BLaER1 (cell line): Measurements from ENCODE around the gene PROC.

Source experiments
- H3K27ac ChIP-seq: shearing (Covaris generic); formaldehyde crosslinking; 2 replicates; pipeline ENCODE4 v1.8.1; 2022
- H3K27me3 ChIP-seq: shearing (Covaris generic); formaldehyde crosslinking; 2 replicates; pipeline ENCODE4 v1.8.1; 2022
- H3K36me3 ChIP-seq: shearing (Covaris generic); formaldehyde crosslinking; 2 replicates; pipeline ENCODE4 v1.8.1; 2022
- H3K4me1 ChIP-seq: shearing (Covaris generic); formaldehyde crosslinking; 2 replicates; pipeline ENCODE4 v1.8.1; 2022
- H3K4me2 ChIP-seq: shearing (Covaris generic); formaldehyde crosslinking; 2 replicates; pipeline ENCODE4 v1.8.1; 2022
- H3K4me3 ChIP-seq: shearing (Covaris generic); formaldehyde crosslinking; 2 replicates; pipeline ENCODE4 v1.8.1; 2022
- H3K9ac ChIP-seq: shearing (Covaris generic); formaldehyde crosslinking; 2 replicates; pipeline ENCODE4 v1.8.1; 2022
- H3K9me3 ChIP-seq: shearing (Covaris generic); formaldehyde crosslinking; 2 replicates; pipeline ENCODE4 v1.8.1; 2022
- H4K20me1 ChIP-seq: shearing (Covaris generic); formaldehyde crosslinking; 2 replicates; pipeline ENCODE4 v1.8.1; 2022
- Cebpa-rat ChIP-seq: shearing (Covaris generic); IDR thresholded peaks from 2 replicates; pipeline ENCODE4 v1.8.1; 2022

Gene PROC

DNA sequence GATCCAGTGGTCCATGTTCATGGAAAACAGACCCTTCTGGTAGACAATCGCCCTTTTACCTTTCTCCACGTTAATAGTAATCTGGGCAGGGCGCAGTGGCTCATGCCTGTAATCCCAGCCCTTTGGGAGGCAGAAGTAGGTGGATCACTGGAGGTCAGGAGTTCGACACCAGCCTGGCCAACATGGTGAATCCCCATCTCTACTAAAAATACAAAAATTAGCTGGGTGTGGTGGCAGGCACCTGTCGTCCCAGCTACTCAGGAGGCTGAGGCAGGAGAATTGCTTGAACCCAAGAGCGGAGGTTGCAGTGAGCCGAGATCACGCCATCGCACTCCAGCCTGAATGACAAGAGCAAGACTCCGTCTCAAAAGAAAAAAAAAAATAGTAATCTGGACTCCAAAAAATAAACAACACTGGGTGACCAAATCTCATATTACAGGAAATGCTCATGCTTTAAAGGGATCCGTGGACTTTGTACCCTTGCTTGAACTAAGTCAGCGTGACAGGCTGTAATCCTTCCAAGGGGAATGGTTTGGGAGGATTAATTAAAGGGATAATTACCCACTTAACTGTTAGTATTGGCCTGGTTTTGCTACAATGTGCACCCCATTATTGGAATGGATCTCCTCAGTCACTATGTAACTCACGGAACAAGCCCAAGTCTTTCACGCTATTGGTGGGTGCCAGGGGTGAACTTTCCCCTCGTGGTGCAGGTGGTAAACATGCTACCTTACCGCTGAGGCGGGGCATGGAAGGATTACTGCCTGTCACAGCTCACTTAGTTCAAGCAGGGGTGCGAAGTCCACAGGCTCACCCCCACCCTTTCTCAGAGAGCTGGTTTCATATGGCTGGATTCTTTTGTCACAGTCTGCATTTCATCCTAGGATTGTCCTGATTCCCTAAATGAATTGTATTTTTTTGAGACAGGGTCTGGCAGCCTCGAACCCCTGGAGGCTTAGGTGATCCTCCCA lies 36.7 kb downstream of the PROC start:
- TF ChIP-seq Cebpa-rat, result no peak
- Histone ChIP-seq H3K27ac (no peak overlapping the region), H3K4me2 (no peak overlapping the region), H3K4me1 (no peaks in the 10 kb centered on the region), H4K20me1 (no peaks in the 10 kb centered on the region), H3K9ac (no peak overlapping the region), H3K36me3 (peaks cover 13% of the 10 kb centered on the region; the same call in 1 of the 2 replicates), H3K27me3 (no peaks in the 10 kb centered on the region), H3K9me3 (no peaks in the 10 kb centered on the region), H3K4me3 (no peak overlapping the region)

DNA sequence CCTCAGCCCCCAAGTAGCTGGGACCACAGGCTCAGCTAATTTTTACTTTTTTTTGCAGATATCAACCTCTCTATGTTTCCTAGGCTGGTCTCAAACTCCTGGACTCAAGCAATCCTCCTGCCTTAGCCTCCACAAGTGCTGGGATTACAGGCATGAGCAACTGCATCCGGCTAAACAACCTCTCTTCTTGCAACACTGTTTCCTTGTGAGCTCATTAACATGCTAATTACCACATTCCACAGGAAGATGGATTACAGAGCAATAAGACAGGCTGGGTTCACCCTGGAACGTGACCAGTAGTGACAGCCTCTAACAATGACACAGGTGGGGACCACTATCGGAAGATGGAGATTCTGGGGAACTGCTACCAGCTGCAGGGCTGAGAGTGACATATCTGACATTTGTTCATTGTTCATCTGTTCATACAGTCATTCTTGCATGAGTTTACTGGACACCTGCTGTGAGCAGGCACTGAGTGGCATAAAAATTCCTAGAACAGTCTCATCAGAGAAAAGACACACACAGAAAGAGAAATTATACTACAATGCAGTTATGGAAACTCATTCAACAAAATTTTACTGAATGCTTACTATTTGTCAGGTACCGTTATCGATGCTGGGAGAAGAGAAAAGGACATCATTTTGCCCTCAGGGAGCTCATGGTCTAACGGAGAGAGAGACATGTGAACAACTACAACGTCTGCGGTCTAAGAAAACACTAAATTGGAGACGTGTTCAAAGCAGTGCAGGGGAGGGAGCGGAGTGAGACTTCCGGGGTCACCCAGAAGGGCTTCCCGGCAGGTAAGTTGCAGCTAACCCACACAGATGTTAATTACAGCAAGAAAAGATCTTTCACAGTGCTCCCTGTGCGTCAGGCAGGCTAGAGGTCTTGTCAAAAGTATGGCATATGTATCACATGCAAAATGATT lies 37.6 kb downstream of the PROC start:
- Histone ChIP-seq H3K4me1 (no peaks in the 10 kb centered on the region), H3K4me3 (no peak overlapping the region), H4K20me1 (no peaks in the 10 kb centered on the region), H3K4me2 (no peak overlapping the region), H3K36me3 (peaks cover 13% of the 10 kb centered on the region; the same call in 1 of the 2 replicates), H3K9me3 (no peaks in the 10 kb centered on the region), H3K27me3 (no peaks in the 10 kb centered on the region), H3K9ac (no peak overlapping the region), H3K27ac (no peak overlapping the region)
- TF ChIP-seq Cebpa-rat, result no peak

DNA sequence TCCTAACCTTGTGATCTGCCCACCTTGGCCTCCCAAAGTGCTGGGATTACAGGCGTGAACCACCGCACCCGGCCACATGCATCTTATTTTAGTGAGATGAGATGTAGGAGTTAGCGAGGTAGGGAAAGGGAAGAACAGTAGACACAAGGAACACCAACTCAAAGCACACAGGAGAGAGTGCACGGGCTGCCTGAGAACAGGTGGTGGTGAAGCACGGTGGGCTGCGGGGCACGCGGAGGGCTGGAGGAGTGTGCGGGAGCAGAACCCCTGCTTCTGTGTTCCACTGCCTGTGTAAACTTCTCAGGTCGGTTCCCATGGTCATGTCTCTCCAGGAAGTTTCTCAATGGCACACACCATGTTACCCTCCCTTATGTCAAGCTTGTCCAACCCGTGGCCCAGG lies 38.7 kb downstream of the PROC start:
- Histone ChIP-seq H3K27ac (no peak overlapping the region), H3K4me3 (no peak overlapping the region), H3K9me3 (no peaks in the 10 kb centered on the region), H3K4me1 (no peaks in the 10 kb centered on the region), H3K9ac (no peak overlapping the region), H3K4me2 (no peak overlapping the region), H3K36me3 (peaks cover 13% of the 10 kb centered on the region; the same call in 1 of the 2 replicates), H4K20me1 (no peaks in the 10 kb centered on the region), H3K27me3 (no peaks in the 10 kb centered on the region)
- TF ChIP-seq Cebpa-rat, result no peak

DNA sequence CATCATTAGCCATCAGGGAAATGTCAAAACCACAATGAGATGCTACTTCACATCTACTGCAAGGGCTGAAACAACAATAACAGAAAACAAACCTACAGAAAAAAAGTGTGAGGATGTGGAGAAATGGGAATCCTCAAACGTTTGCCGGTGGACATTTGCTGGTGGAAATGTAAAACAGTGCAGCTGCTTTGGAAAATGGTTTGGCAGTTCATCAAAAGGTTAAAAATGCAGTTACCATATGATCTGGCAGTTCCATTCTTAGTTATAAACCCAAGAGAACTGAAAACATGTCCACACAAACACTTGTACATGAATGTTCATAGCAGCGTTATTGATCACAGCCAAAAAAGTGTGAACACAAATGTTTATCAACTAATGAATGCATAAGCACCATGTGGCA lies 44.2 kb downstream of the PROC start:
- no peaks in the 10 kb centered on the region for H3K9me3 ChIP-seq
- no peak overlapping the region for H3K9ac ChIP-seq
- H3K27ac ChIP-seq, result no peak overlapping the region
- H3K4me2 ChIP-seq, result no peak overlapping the region
- no peak overlapping the region for H3K4me3 ChIP-seq
- no peak for TF ChIP-seq Cebpa-rat
- H3K36me3 ChIP-seq, result peaks cover 14% of the 10 kb centered on the region
- peaks cover 12% of the 10 kb centered on the region; the same call in 1 of the 2 replicates for H3K4me1 ChIP-seq
- no peaks in the 10 kb centered on the region for H3K27me3 ChIP-seq
- no peaks in the 10 kb centered on the region for H4K20me1 ChIP-seq

DNA sequence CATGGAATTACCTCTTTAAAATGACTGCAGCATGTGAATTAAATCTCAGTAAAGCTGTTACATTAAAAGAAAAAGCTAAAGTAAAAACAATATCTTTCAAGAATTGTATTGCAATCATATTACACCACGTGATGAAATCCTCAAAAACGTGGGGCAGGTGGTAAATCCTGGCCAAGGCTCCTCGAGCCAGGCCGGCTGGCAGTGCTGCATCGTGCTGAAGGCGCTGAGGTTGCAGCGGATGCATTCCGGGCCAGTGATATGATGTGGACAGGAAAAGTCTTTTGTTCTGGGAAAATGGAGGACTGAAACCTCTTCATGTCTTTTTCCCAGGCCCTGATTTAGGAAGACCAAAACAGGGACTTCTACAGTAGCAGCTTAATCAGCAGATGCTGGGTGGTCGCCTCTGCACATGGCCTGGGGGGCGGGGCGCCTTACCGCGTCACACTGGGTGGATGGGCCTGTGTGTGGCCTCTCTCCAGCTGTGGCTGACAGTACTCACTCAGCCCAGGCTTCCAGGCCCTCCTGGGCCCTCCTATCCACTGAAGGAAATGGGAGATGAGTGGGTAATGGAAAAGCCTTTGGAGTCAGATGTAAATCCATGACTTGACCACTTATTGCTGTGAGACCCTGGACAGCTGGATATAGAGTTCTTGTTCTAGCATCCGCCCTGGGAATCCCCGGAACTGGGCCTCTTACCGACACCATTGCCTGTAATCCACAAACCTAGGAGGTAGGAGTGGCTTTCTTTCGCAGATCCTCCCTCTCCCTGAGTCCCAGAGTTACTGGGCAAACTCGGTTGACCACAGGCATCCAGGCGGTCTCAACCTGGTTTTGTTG lies 45.1 kb downstream of the PROC start:
- H3K9ac ChIP-seq, result no peak overlapping the region
- no peak for TF ChIP-seq Cebpa-rat

DNA sequence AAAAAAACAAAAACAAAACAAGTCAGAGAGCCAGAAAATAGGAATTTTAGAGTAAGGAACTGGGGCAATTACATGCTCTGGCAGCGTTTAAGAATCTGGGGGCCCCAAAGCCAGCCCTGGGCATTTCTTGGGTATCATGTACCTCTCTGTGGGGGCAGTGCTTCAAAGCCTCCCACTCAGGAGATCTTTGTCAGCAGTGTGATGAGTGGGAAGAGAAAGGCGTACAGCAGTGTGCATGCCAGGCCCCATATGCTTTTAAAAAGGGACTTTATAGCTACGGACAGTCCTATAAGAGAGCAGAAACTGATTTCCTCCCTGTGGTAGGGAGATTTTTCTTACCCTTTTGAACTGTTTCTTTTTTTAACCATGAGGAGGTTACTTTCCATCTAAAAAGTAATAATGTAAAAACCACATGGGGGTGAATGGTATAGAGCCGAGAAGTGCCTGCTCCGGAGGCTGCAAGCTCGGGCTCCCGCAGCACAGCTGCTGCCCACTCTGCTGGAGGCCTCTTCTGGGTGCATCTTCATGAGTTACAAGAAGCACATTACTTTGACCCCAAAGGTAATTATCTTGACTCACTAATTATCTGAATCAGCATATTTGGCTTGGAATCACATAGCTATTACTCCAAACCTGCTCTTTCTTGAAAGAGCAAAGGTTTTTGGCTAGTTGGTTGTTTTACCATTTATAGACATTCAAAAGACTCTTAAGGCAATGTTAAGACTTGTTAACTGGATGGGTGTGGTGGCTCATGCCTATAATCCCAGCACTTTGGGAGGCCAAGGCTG lies 46.4 kb downstream of the PROC start:
- no peak overlapping the region for H3K27ac ChIP-seq
- no peak for TF ChIP-seq Cebpa-rat
- H3K9ac ChIP-seq, result no peak overlapping the region

More for the DNA sequence above, 45.1 kb downstream of the PROC start:
- Histone ChIP-seq H3K27ac (no peak overlapping the region), H3K4me2 (no peak overlapping the region), H3K27me3 (no peaks in the 10 kb centered on the region), H3K4me3 (no peak overlapping the region), H3K9me3 (no peaks in the 10 kb centered on the region), H4K20me1 (no peaks in the 10 kb centered on the region), H3K4me1 (peaks cover 12% of the 10 kb centered on the region; the same call in 1 of the 2 replicates), H3K36me3 (peaks cover 23% of the 10 kb centered on the region)

DNA sequence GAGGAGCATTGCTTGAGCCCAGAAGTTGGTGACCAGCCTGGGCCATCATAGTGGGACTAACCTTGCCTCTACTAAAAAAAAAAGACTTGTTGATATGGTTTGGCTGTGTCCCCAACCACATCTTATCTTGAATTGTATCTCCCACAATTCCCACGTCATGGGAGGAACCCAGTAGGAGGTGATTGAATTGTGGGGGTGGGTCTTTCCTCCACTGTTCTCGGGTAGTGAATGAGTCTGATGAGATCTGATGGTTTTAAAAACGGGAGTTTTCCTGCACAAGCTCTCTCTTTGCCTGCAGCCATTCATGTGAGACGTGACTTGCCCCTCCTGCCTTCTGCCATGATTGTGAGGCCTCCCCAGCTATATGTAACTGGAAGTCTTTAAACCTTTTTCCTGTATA lies 47.0 kb downstream of the PROC start:
- Histone ChIP-seq H3K4me3 (no peak overlapping the region), H3K4me1 (peaks cover 12% of the 10 kb centered on the region; the same call in 1 of the 2 replicates), H3K27ac (no peak overlapping the region), H3K4me2 (no peak overlapping the region), H3K9ac (no peak overlapping the region), H3K27me3 (no peaks in the 10 kb centered on the region), H3K9me3 (no peaks in the 10 kb centered on the region), H3K36me3 (peaks cover 42% of the 10 kb centered on the region), H4K20me1 (no peaks in the 10 kb centered on the region)
- no peak for TF ChIP-seq Cebpa-rat

More for the DNA sequence above, 46.4 kb downstream of the PROC start:
- H4K20me1 ChIP-seq, result no peaks in the 10 kb centered on the region
- peaks cover 36% of the 10 kb centered on the region for H3K36me3 ChIP-seq
- no peak overlapping the region for H3K4me2 ChIP-seq
- H3K9me3 ChIP-seq, result no peaks in the 10 kb centered on the region
- H3K4me1 ChIP-seq, result peaks cover 12% of the 10 kb centered on the region; the same call in 1 of the 2 replicates
- H3K27me3 ChIP-seq, result no peaks in the 10 kb centered on the region
- H3K4me3 ChIP-seq, result no peak overlapping the region

DNA sequence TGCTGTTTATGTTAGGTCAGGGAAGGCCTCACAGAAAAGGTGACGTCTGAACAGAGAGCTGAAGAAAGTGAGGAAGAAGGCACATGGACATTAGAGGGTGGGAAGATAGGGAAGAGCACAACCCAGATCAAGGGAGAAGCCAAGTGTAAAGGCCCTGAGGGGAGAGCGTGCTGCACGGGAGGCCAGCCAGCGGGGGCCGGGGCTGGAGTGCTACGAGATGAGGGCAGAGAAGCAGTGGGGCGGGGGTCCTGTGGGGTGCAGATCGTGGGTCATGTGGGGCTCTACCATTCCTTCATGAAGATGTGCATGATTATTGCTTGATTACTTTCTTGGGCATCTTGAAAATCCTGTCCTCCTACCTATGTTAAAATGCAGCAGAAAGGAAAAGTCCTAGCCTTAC lies 50.8 kb downstream of the PROC start:
- Histone ChIP-seq H4K20me1 (no peaks in the 10 kb centered on the region), H3K27ac (no peak overlapping the region), H3K4me2 (no peak overlapping the region), H3K9ac (no peak overlapping the region), H3K36me3 (peaks cover 45% of the 10 kb centered on the region), H3K9me3 (no peaks in the 10 kb centered on the region), H3K4me3 (no peak overlapping the region), H3K27me3 (no peaks in the 10 kb centered on the region), H3K4me1 (peaks cover 12% of the 10 kb centered on the region; the same call in 1 of the 2 replicates)
- no peak for TF ChIP-seq Cebpa-rat
